ENCODE data around the gene CEP112.

The CEP112 gene

DNA sequence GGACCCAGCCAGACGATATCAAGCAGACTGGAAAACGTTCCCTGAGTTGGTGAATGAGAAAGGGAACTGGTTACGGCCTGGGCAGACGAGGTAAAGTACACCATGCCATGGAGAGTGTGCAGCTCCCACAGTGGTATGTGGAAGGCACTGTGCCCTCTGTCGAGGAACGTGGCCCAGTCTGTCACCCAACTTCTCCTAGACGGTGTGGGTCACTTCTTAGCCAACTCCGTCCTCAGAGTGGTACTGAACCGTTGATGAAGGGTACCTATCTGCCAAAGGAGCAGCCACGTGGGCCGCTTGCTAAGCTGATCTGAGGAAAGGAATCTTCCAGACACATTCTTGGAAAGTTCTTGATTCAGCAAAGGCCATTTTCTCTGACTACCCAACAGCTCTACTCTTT, 574.4 kb downstream of the CEP112 start:
- POLR2A ChIA-PET = no interaction called here
- CTCF ChIA-PET = interaction anchor here (1.2 to 1.3 kb wide), 2 partner anchors 9 to 23 kb away, joined by 3 to 4 read pairs; no protein-coding TSS in a partner anchor
- no peak overlapping the region for H3K4me3 ChIP-seq (ENCODE audit: low read depth, low read length)
- TF ChIP-seq CTCF (IDR thresholded peaks at IDR 0.05; ENCODE audit: insufficient read depth, low read length, missing control alignments) = no peak
- DNase-seq (ENCODE audit: low read depth, low spot score) = no peak

DNA sequence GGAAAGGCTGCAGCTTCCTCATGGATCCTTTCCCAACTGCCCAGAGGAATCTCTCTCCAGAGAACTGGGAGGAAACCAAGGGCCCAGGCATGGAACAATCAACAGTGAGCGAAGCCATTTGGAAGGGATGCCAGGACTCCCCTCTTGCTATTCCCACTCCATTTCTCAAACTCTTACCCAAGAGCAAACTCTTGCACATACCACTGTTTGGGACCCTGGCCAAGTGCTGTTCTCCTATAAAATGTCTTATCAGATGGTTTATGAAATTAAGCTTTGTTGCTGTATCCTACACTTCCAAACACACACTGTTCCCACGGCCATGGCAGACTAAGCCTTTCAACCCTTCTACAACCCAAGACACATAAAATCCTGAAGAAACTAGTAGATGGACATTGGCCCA, 582.2 kb downstream of the CEP112 start:
- CTCF ChIA-PET = interaction anchor here (1.6 kb wide), 1 partner anchor 8 kb away, joined by 4 read pairs; no protein-coding TSS in a partner anchor
- POLR2A ChIA-PET = no interaction called here
- no peak for DNase-seq (ENCODE audit: low read depth, low spot score)
- no peak overlapping the region for H3K4me3 ChIP-seq (ENCODE audit: low read depth, low read length)
- no peak for TF ChIP-seq CTCF (IDR thresholded peaks at IDR 0.05; ENCODE audit: insufficient read depth, low read length, missing control alignments)

- ChIA-PET POLR2A (no interaction called here), CTCF (interaction anchor here (1.6 kb wide), 1 partner anchor 8 kb away, joined by 4 read pairs; no protein-coding TSS in a partner anchor)
- no peak for TF ChIP-seq CTCF (IDR thresholded peaks at IDR 0.05; ENCODE audit: insufficient read depth, low read length, missing control alignments)
- DNase-seq (ENCODE audit: low read depth, low spot score) = no peak
- H3K4me3 ChIP-seq (ENCODE audit: low read depth, low read length) = no peak overlapping the region
These were observed 582.6 kb downstream of the CEP112 start for GRCh38 chr17:65609286-65609685.

DNA sequence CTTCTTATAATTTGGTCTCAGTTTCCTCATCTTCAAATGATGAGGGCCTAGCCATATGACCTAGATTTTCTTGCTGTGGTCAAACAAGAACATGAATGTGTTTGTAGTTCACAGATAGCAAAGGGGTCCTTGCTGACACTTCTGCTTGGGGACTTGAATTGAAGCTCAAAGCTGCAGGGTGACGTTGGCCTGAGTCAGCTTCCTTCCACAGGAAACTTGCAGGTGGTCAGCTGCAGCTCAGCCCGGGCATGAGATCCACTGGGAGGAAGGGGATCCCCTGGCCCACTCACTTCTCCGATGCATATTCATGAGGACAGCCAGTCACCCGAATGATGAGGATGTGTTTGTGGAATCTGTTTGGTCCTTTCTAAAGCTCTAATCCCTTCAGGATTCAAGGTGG, 587.9 kb downstream of the CEP112 start:
- no peak for DNase-seq (ENCODE audit: low read depth, low spot score)
- no peak for TF ChIP-seq CTCF (IDR thresholded peaks at IDR 0.05; ENCODE audit: insufficient read depth, low read length, missing control alignments)
- CTCF ChIA-PET = no interaction called here
- POLR2A ChIA-PET = no interaction called here
- H3K4me3 ChIP-seq (ENCODE audit: low read depth, low read length) = no peak overlapping the region

GRCh38 chr17:65601881-65602280, 590.1 kb downstream of the CEP112 start:
- TF ChIP-seq CTCF (IDR thresholded peaks at IDR 0.05; ENCODE audit: insufficient read depth, low read length, missing control alignments) = no peak
- ChIA-PET CTCF (no interaction called here), POLR2A (no interaction called here)
- H3K4me3 ChIP-seq (ENCODE audit: low read depth, low read length) = no peak overlapping the region
- DNase-seq (ENCODE audit: low read depth, low spot score) = no peak

DNA sequence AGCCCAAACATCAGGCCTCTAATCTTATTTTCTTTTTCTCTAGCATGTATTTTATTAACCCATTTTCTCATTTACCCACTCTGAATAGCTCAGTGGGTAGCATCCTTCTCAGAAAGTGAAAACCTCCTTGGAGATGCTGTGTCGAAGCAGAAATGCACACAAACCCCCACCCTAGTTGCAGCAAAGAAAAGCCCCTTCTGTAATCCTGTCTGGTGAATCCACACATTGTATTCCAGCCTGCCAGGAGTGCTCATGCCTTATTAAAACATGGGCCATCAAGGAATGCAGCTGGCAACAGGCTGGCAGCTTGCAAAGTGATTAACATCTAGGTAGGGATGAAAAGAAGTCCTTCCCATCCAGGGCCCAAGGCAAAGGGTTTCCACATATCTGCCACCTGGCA, 590.8 kb downstream of the CEP112 start:
- no peak for TF ChIP-seq CTCF (IDR thresholded peaks at IDR 0.05; ENCODE audit: insufficient read depth, low read length, missing control alignments)
- no peak for DNase-seq (ENCODE audit: low read depth, low spot score)
- POLR2A ChIA-PET = no interaction called here
- CTCF ChIA-PET = interaction anchor here (1.0 kb wide), 1 partner anchor 44 kb away, joined by 4 read pairs; no protein-coding TSS in a partner anchor
- H3K4me3 ChIP-seq (ENCODE audit: low read depth, low read length) = no peak overlapping the region
